K562 (cell line): ENCODE measurements around the gene PRELID1. TPM values are rescaled to one million over a fixed set of nuclear protein-coding genes. Genes with fewer than 3 reads are reported as not detected.

Experiments used
- AFF4 ChIP-seq: sonication (generic); formaldehyde crosslinking; IDR thresholded peaks from 2 replicates; pipeline ENCODE4 v1.8.0; 2023; ENCODE audit warnings: mild to moderate bottlenecking, missing genetic modification reagents
- ARID3A ChIP-seq: IDR thresholded peaks from 2 replicates; pipeline ENCODE4 v1.6.1; 2012; ENCODE audit warnings: low read depth, low read length, improper control_type of control experiment, borderline replicate concordance
- CHD2 ChIP-seq: IDR thresholded peaks from 2 replicates; pipeline ENCODE4 v1.6.1; 2011; ENCODE audit warnings: low read depth, low read length
- ETV5 ChIP-seq: sonication (generic); formaldehyde crosslinking; IDR thresholded peaks from 2 replicates; pipeline ENCODE4 v1.4.0; 2020; ENCODE audit warnings: low read depth, mild to moderate bottlenecking, missing genetic modification reagents
- FOXK1 ChIP-seq: sonication (generic); formaldehyde crosslinking; IDR thresholded peaks from 2 replicates; pipeline ENCODE4 v1.8.0; 2022; ENCODE audit warnings: missing genetic modification reagents, mild to moderate bottlenecking, borderline replicate concordance
- KDM1A ChIP-seq, 2 experiments: fragments of 450-650 bp; IDR thresholded peaks; 2 replicates each; pipeline ENCODE4 v1.6.1; 2016; ENCODE audit warnings: mild to moderate bottlenecking in 2 of 2
- MAFK ChIP-seq: IDR thresholded peaks from 2 replicates; pipeline ENCODE4 v1.6.1; 2011; ENCODE audit warnings: low read length, improper control_type of control experiment
- NR3C1 ChIP-seq: sonication (generic); formaldehyde crosslinking; IDR thresholded peaks from 2 replicates; pipeline ENCODE4 v1.8.1; 2022; ENCODE audit warnings: missing genetic modification reagents
- OTX1 ChIP-seq: fragments of 450-650 bp; formaldehyde crosslinking; IDR thresholded peaks from 2 replicates; pipeline ENCODE4 v1.4.0; 2022; ENCODE audit warnings: mild to moderate bottlenecking
- PKNOX1 ChIP-seq: fragments of 450-650 bp; IDR thresholded peaks from 2 replicates; pipeline ENCODE4 v1.6.1; 2016
- PTRF ChIP-seq: fragments of 450-650 bp; IDR thresholded peaks from 2 replicates; pipeline ENCODE4 v1.6.1; 2016; ENCODE audit warnings: mild to moderate bottlenecking, missing genetic modification characterization, missing compliant biosample characterization
- RNF2 ChIP-seq: sonication (generic); IDR thresholded peaks from 2 replicates; pipeline ENCODE4 v1.6.1; 2016
- SMAD1 ChIP-seq: fragments of 150-350 bp; IDR thresholded peaks from 2 replicates; pipeline ENCODE4 v1.6.1; 2014; ENCODE audit warnings: low read length, low read depth; ENCODE audit not compliant: partially characterized antibody
- ZBTB17 ChIP-seq: fragments of 450-650 bp; formaldehyde crosslinking; IDR thresholded peaks from 2 replicates; pipeline ENCODE4 v1.4.0; 2020; ENCODE audit warnings: mild to moderate bottlenecking
- ZNF165 ChIP-seq: fragments of 250-450 bp; sonication (Bioruptor Pico); IDR thresholded peaks from 2 replicates; pipeline ENCODE4 v1.4.0; 2020; ENCODE audit warnings: borderline replicate concordance
- ZNF239 ChIP-seq: fragments of 250-450 bp; sonication (Bioruptor Pico); IDR thresholded peaks from 2 replicates; pipeline ENCODE4 v1.4.0; 2020; ENCODE audit warnings: mild to moderate bottlenecking
- ZNF445 ChIP-seq: fragments of 250-450 bp; sonication (Bioruptor Pico); IDR thresholded peaks from 2 replicates; pipeline ENCODE4 v1.4.0; 2020; ENCODE audit warnings: low read depth, mild to moderate bottlenecking, moderate library complexity
- ZNF592 ChIP-seq: fragments of 450-650 bp; IDR thresholded peaks from 2 replicates; pipeline ENCODE4 v1.6.1; 2017; ENCODE audit warnings: antibody characterized with exemption, mild to moderate bottlenecking
- polyA plus RNA-seq, 8 experiments: library from polyadenylated mRNA; depleted of rRNA in 4 of 8; stranded (reverse) in 5 of 8; unstranded in 3 of 8; fragments of >200 nt; fragmentation: Nextera tagmentation in 2 of 8; fragmentation: Illumina TruSeq in 1 of 8; extraction: Ambion mirVana in 2 of 8; extraction: Trizol in 1 of 8; gene quantifications; 2 replicates each; pipeline versions ENCODE4 v1.2.1 to v1.2.3, GENCODE V29; 2011 to 2014; ENCODE audit warnings: inconsistent platforms in 1 of 8, missing spikeins in 1 of 8
- total RNA-seq, 7 experiments: library from RNA; depleted of rRNA in 6 of 7; stranded (reverse); fragments of >200 nt in 6 of 7; fragmentation: Illumina TruSeq in 2 of 7; extraction: Trizol in 2 of 7; gene quantifications; 2 replicates each; pipeline versions ENCODE4 v1.2.1 to v1.2.3, GENCODE V29; 2011 to 2021; ENCODE audit warnings: low replicate concordance in 1 of 7

PRELID1 gene
- total and polyA plus RNA-seq, 9 of the 15 experiments (the other 6 are each of a cell fraction or from before 2014, with no cell fraction given): 40.1 to 484 (median 340) TPM

- TF ChIP-seq KDM1A (IDR thresholded peaks at IDR 0.05): peak in 1 of 2 experiments; percentile 27; a peak in 1 of 4 replicates
- TF ChIP-seq SMAD1: no peak
- no peak for TF ChIP-seq ZNF165 (CRISPR knock-in tag)
- no peak for TF ChIP-seq ARID3A
- no peak for TF ChIP-seq RNF2
- TF ChIP-seq ETV5: no peak; the same call in 1 of the 2 replicates
- TF ChIP-seq CHD2: no peak
- no peak for TF ChIP-seq MAFK
- 0 out of 2 replicates have a peak, but pooled peaks have one; percentile 47 for TF ChIP-seq FOXK1
- TF ChIP-seq ZNF239 (CRISPR knock-in tag): no peak
- no peak for TF ChIP-seq PTRF
- TF ChIP-seq ZNF445: no peak
- no peak for TF ChIP-seq AFF4 (CRISPR knock-in tag)
- no peak for TF ChIP-seq NR3C1 (CRISPR knock-in tag)
- TF ChIP-seq ZBTB17 (CRISPR knock-in tag): no peak
- no peak for TF ChIP-seq OTX1 (CRISPR knock-in tag)
- TF ChIP-seq PKNOX1: 0 out of 2 replicates have a peak, but pooled peaks have one; percentile 18
- peak; percentile 57; the same call in 1 of the 2 replicates for TF ChIP-seq ZNF592
Observed at GRCh38 chr5:177312649-177313181, 9.1 kb downstream of the PRELID1 start (continued).
